GM10847 (cell line): ENCODE measurements around the gene ATXN1.

ENCODE experiments used
- POLR2A ChIP-seq: IDR thresholded peaks from 2 replicates; pipeline ENCODE4 v1.6.1; 2011; ENCODE audit not compliant: insufficient read length; ENCODE audit errors: extremely low read depth

ATXN1 gene

DNA sequence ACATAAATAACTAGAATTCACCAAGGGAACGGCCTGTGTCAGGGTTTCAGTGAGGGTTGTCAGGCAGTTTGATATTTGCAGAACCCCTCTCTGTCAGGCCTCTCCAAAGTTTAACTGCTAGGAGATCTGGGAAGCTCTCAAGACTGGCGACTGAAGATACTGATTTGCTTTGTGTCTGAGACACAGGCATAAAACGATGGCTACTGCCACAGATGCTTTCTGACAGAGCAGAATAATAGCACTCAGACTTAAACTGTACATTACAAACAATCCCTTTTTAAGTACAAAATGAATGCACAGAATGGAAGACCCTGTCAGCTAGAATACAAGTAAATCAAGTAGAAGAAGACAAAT is 7.2 kb upstream of the ATXN1 start:
- no peak for TF ChIP-seq POLR2A

GRCh38 chr6:16767765-16768476 is 6.7 kb upstream of the ATXN1 start:
- TF ChIP-seq POLR2A, result no peak

- TF ChIP-seq POLR2A, result no peak
These were observed 5.8 kb upstream of the ATXN1 start for GRCh38 chr6:16766836-16767745.

GRCh38 chr6:16766043-16766536 is 4.8 kb upstream of the ATXN1 start:
- no peak for TF ChIP-seq POLR2A

DNA sequence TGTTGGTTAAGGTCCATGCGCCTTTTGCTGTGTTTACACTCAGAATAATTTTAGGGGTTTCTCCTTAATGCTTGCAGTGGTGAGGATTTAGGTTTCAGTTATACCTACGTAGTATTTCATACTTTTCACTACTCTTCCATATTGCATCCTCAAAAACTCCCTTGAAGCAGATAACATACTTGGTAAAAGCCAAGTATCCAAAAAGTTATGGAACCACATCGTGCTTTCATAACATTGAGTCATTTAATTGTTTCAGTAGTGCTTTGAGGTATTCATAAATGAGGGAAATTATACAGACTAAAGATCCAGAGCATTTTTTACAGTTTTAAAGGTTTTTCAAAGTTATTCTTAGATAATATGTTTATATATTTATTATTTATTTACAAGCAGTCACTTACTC is 4.0 kb upstream of the ATXN1 start:
- no peak for TF ChIP-seq POLR2A

GRCh38 chr6:16764188-16764950 is 3.1 kb upstream of the ATXN1 start:
- TF ChIP-seq POLR2A, result no peak

GRCh38 chr6:16762550-16763477 is 1.6 kb upstream of the ATXN1 start:
- no peak for TF ChIP-seq POLR2A

DNA sequence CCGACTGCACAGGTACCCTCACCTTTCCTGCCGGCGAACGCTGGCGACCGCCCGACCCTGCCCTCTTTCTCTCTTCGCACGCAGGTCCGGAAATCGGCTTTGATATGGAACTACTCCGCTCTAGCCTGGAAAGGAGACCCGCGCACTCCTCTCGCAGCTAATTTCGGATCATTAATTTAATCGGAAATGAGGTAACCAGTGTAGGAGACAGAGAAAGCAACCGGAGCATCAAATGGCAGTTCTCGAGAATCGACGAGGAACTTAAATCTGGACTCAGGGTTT is 949 bp upstream of the ATXN1 start:
- no peak for TF ChIP-seq POLR2A

DNA sequence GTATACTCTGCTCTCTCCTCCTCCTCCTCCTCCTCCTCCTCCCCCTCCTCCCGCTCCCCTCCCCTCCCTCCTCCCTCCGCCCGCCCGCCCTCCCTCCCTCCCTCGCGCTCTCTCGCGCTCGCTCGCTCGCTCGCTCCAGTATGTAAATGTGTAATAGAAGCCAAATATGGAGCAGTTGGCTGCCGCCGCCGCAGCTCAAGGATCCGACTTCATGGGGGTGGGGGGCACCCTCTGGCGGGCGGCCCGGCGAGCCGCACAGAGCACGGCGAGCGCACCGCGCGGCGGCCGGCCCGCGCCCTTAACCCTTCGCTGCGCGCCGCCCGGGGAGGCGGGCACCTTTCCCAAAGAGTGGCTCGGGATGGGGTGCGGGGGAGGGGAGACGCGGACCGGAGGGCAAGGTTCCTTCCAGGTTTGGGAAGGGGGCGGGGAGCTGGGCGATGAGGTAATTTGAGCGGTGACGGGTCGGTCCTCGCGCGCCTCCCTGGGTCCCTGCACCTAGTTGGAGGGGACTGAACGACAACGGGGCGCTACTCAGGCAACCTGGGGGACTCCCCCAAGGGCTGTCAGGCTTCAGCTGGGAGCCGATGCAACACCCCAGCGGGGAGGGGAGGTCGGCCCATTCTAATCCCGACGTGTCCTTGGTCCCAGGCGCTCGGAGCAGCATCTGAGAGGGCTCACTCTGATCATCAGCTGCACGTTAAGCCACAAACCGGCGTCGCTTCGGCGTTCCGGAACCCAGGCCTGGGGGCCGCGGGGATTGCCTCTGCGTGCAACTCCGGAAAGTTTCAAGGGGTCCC is 409 bp upstream of the ATXN1 start:
- no peak for TF ChIP-seq POLR2A

DNA sequence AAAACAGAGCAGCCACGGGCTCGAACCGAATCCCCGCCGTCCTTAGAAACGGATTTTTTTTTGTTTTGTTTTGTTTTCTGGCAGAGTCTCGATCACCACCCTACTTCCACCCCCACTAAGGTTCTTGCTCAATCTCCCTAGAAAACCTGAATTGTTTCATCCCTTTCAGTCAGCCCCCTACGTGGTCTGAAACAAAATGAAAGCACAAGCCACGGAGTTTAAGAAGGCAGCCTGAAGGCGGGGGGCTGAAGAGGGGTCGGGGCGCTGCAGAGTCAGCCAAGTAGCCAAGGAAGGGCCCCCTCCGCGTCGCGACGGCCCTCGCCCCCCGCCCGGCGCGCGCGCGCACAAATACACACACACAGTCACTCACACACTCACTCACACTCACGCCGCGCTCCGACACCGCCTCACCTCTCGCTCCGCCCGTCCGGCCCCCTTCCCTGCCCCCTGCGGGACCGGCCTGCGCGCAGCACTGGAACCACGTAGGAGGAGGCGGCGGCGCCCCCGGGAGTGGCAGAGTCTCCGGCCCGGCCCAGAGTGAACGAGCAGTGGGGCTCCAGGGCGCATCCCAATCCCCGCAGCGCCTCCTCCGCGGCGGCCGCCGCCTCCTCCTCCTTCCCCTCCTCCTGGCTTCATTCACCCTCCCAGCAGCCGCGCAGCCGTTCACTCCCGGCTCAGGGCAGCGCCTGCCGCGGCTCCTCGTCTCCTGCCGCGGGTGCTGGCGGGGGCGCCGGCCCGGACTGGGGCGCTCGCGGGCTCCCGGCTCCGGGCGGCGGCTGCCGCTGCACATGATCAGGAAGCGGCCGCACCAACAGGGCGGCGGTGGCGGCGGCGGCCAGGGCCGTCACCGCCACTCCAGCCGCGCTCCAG is 1.4 kb downstream of the ATXN1 start:
- TF ChIP-seq POLR2A, result peak; percentile 33

- TF ChIP-seq POLR2A, result no peak
These were observed 2.0 kb downstream of the ATXN1 start for GRCh38 chr6:16759181-16759645.

DNA sequence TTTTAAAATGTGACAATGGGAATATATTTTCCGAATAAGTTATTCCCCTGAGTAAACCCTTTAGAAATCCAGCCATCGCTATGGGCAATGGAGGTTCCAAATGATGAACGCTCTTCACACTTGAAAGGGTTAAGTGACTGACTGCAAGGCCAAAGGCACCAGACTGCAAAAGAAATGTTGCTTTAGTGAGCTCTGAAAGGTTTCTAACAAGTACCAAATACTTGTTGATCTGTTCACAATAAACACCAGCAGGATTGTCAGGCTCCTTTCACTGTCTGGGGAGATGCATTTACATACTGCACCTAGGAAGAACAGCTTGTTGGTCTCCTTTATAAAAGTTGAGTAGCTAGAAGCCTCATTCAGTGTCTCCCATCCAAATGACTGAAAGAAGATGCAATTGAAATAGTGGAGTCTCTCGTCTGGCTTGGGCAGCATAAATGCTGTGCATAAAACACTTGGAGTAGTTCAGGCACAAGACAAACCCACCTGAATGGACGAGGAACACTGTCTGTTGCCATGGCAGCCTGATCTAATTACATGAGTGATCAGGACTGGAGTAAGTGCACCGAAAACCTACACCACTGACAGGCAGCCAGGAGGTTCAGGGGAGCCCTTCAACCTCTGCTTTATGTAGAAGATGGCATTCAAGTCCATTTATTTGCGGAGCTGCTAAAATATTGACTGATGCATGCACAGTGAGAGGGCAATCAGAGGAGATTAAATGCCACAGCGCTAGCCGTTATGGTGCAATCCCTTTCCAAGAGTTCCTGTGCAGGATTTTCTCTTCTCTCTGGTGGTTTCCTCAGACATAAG is 2.9 kb downstream of the ATXN1 start:
- TF ChIP-seq POLR2A, result no peak

DNA sequence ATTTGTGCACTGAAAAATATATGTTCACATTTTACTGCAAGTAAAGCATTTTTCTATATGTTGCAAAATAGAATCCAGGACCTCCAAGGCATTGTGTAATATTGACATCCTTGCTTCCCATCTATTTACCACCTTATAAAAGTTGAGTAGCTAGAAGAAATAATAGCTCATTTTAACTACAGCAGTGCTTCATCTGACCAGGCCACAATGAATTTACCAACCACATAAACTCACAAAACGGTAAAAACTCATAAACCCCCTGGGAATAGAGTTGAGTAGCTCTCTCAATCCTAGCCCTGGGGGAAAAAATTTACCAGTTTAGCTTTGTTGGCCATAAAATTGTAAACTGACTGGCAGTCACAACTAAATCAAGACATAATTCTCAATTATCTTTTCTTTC is 3.9 kb downstream of the ATXN1 start:
- TF ChIP-seq POLR2A, result no peak
